IPS-15b (cell line): ENCODE measurements around the gene ZYX.

ENCODE experiments used
- H3K27me3 ChIP-seq: one replicate; pipeline ENCODE4 v1.6.1; 2013; ENCODE audit warnings: low read length; ENCODE audit not compliant: control insufficient read depth, insufficient read depth
- H3K36me3 ChIP-seq: one replicate; pipeline ENCODE4 v1.6.1; 2013; ENCODE audit warnings: low read length; ENCODE audit not compliant: control insufficient read depth, insufficient read depth
- H3K4me1 ChIP-seq: one replicate; pipeline ENCODE4 v1.6.1; 2013; ENCODE audit warnings: mild to moderate bottlenecking, low read length; ENCODE audit not compliant: control insufficient read depth, insufficient read depth
- H3K4me3 ChIP-seq: one replicate; pipeline ENCODE4 v1.5.1; 2013; ENCODE audit warnings: low read depth, low read length
- H3K9ac ChIP-seq: one replicate; pipeline ENCODE4 v1.6.1; 2013; ENCODE audit warnings: low read depth, mild to moderate bottlenecking, low read length
- H3K9me3 ChIP-seq: one replicate; pipeline ENCODE4 v1.6.1; 2013; ENCODE audit warnings: mild to moderate bottlenecking, low read length; ENCODE audit not compliant: control insufficient read depth, insufficient read depth

Gene ZYX

DNA sequence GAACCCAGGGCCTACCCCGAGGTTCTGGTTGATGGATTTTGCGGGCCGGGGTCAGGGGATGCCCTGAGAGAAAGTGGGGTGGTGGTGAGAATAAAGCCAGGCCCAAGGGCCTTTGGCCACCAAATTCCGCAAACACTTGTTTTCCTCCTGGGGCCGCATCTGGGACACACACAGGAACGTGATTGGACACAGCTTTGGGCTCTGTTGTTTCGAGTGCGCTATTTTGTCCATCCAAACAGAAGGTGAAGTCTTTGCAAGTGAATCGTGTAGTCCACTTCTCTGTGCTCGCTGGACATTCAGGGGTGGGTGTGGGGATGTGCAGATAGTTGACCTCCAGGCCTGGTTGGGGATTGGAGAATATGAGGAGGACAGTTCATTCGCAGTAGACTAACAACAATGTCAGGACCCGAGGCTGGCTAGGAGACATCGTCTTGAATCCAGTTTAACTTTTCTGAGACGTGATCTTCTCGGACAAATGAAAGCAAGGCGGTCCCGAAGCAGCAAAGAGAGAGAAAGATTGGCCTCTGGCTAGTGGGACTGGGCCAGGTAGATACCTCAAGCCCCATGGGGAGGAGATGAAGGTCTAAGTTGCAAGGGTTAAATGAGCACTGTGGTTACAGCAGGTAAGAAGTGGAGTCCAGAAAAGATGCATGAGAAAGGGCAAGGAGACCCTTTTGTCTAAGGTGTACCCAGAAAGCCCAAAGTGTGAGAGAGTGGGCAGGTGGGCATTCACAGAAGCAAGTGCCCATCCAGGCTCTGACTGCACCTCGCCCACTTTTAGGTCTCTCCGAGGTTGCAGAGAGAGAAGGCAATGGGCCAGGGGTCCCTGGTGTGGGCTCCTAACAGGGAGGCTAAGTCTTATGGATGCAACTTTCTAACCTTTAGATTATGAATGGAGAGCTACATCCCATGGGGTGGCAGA, 17.9 kb upstream of the ZYX start:
- Histone ChIP-seq H3K36me3 (no peaks in the 10 kb centered on the region), H3K9me3 (no peaks in the 10 kb centered on the region), H3K4me3 (peak overlapping the region; percentile 72), H3K4me1 (peaks cover 7% of the 10 kb centered on the region), H3K27me3 (peaks cover 23% of the 10 kb centered on the region), H3K9ac (peak overlapping the region; percentile 24)

DNA sequence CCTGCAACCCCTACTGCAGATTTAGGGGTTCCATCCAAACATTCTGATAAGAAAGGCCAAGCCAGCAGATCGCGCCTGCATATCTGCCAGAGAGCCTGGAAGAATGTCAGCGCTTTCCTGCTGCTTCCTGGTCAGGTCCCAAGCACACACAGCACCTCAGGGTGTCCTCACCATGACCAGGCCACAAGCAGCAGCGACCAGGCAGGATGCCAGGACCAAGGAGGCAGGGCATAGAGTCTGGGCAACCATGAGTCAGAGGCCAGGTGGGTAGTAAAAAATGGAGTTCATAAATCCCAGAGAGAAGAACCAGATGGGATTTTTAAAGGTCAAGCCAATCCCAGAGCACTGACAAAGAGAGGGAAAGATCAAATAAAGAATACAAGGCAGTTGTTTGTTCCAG, 13.2 kb upstream of the ZYX start:
- no peaks in the 10 kb centered on the region for H3K36me3 ChIP-seq
- H3K4me3 ChIP-seq: no peak overlapping the region
- no peaks in the 10 kb centered on the region for H3K9me3 ChIP-seq
- H3K4me1 ChIP-seq: peaks cover 15% of the 10 kb centered on the region
- H3K9ac ChIP-seq: no peak overlapping the region
- H3K27me3 ChIP-seq: peaks cover 20% of the 10 kb centered on the region

DNA sequence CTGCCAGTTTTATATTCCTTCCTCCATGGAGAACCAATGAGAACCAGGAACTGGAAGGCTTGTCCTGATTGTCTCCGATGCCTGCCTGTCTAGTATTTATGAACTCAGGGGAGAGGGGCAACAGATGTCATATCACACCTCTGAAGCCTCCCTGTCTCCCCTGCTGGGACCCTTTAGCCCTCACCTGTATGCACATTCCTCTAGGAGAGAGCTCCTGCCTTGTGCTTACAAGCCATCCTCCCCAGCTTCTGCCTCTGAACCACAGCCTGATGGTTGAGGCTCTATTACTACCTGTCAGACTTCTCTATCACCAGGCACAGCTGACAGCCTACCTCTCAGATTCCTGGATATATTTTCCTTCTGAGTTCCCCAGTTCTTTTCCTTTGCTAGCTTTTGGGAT, 12.8 kb upstream of the ZYX start:
- Histone ChIP-seq H3K9me3 (no peaks in the 10 kb centered on the region), H3K9ac (no peak overlapping the region), H3K36me3 (no peaks in the 10 kb centered on the region), H3K4me1 (peaks cover 11% of the 10 kb centered on the region), H3K4me3 (no peak overlapping the region), H3K27me3 (peaks cover 16% of the 10 kb centered on the region)

DNA sequence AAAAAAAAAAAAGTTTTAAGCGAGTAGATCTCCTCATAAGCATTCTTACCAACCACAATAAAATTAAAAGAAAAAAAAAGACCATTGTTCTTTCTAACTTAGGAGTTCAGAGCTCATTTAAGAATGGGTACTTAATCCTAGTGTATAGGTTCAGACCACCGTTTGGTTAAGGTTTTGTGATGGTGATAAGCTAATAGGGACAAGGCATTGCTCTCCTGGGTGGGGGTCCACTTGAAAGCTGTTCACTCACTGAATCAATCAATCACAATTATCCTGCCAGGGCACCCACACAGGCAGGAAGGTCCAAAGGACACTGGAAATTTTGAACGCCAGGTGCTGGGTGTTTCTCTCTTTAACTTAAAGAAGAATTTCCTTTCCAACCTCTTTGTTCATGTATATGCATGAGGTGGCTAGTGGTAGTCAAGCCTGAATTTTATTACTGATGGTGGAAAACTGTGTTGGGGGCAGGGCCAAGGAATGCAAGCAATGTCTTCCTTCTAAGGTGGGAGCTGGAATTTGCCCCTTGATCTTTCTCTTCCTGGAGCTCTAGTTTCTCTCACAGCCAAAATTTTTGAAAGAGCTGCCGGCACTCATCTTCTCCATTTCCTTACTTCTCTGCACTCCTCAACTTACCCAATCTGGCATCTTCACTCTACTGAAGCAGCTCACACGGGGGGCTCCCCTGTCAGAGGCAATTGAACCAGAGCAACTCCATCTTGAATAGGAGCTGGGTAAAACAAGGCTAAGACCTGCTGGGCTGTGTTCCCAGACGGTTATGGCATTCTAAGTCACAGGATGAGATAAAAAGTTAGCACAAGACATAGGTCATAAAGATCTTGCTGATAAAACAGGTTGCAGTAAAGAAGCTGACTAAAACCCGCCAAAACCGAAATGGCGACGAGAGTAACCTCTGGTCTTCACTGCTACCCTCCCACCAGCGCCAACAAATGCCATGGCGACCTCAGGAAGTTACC, 11.2 kb upstream of the ZYX start:
- peaks cover 9% of the 10 kb centered on the region for H3K4me1 ChIP-seq
- no peaks in the 10 kb centered on the region for H3K9me3 ChIP-seq
- no peak overlapping the region for H3K9ac ChIP-seq
- peaks cover 3% of the 10 kb centered on the region for H3K27me3 ChIP-seq
- H3K36me3 ChIP-seq: no peaks in the 10 kb centered on the region
- H3K4me3 ChIP-seq: no peak overlapping the region

DNA sequence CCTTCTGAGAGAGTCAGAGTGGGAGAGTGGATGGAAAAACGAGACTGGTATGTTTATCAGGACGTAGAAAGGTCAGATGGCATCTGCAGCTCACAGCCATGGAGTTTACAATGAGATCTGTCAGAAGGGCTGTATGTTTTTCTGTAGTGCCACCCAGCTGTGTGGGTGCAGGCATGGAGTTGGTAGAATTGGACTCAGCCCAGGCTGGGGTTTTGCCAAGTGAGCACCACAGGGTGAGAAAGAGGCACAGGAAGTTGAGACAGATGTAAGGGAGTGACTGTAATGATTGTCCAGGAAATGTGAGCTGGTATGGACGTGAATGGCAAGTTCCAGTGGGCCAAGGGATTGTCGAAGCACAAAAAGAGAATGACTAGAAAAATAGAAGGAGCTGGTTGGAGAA, 9.1 kb upstream of the ZYX start:
- H3K4me1 ChIP-seq: peaks cover 9% of the 10 kb centered on the region
- no peaks in the 10 kb centered on the region for H3K27me3 ChIP-seq
- H3K9ac ChIP-seq: no peak overlapping the region
- H3K36me3 ChIP-seq: no peaks in the 10 kb centered on the region
- H3K9me3 ChIP-seq: no peaks in the 10 kb centered on the region
- no peak overlapping the region for H3K4me3 ChIP-seq

DNA sequence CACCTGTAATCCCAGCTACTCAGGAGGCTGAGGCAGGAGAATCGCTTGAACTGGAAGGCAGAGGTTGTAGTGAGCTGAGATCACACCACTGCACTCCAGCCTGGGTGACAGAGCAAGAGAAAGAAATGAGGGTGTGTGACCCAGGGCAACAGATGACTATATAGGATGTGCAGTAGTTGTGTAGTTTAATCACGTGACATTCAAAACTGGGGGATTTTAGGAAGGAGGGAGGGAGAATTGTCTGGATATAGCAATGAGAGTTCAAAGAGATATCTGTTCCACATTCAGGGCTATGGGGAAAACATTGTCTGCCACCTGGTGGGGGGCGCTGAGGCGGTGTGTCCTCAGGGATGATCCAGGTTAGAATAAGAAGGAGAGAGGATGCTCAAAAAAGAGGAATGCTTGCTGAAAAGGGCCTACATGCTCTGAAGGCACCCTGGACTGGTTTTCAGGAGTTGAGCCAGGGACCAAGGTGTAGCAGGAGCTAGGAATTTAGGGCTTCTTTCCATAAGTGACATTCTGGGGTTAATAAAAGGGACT, 7.8 kb upstream of the ZYX start:
- Histone ChIP-seq H3K27me3 (no peaks in the 10 kb centered on the region), H3K9ac (no peak overlapping the region), H3K4me3 (no peak overlapping the region), H3K36me3 (peaks cover 3% of the 10 kb centered on the region), H3K9me3 (no peaks in the 10 kb centered on the region), H3K4me1 (peaks cover 8% of the 10 kb centered on the region)

DNA sequence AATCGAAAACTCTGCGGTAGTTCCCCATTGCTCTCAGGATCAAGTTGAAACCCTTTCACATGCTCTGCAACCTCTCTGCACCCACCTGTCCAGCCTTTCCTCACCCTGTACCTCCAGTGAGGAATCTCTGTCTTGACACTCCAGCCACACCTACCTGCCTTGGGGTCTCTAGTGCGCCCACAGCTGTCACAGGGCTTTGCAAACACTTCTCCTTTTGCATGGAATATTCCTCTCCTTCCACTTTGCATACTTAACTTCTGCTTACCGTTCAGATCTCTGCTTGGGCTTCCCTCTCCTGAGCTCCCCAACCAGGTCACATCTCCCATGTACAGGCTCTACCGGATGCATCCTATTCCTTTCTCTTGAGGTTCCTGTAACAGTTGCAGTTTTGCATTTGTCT, 6.6 kb upstream of the ZYX start:
- Histone ChIP-seq H3K4me1 (peaks cover 9% of the 10 kb centered on the region), H3K4me3 (no peak overlapping the region), H3K27me3 (no peaks in the 10 kb centered on the region), H3K36me3 (peaks cover 3% of the 10 kb centered on the region), H3K9ac (no peak overlapping the region), H3K9me3 (no peaks in the 10 kb centered on the region)

DNA sequence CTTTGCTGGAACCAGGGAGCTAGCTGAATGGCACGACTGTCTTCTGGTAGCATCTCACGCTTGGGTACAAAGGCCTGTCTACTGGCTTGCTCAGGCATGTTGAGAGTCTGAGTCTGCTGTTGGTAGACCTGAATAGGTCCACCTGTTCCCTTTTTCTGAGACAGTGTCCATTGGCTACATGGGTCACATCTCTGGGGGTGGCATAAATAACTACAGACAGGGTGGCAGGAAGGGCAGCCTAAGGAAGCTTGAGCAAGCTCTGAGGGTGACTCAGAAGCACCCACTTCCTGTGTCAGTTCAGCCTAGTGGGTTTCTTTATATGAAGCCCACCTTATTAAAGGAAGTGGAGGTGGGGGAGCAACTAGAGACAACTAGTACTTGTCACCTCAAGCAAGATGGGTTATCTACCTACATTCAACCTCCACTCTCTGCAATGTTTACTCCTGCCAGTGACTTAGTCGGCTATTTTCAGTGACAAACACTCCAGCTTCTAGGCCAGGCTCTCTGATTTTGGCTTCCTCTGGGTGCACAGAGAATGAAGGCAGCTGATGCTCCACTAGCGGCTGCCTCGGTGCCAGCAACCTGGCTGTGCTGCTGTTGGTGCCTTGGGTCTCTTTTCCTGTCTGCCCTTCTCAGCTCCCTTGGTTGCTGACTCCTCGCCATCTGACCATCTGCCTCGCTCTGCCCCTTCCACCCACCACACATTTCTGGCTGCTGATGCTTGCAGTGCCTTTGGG, 5.7 kb upstream of the ZYX start:
- no peak overlapping the region for H3K9ac ChIP-seq
- H3K9me3 ChIP-seq: no peaks in the 10 kb centered on the region
- no peak overlapping the region for H3K4me3 ChIP-seq
- H3K27me3 ChIP-seq: no peaks in the 10 kb centered on the region
- H3K36me3 ChIP-seq: peaks cover 3% of the 10 kb centered on the region
- peaks cover 11% of the 10 kb centered on the region for H3K4me1 ChIP-seq

DNA sequence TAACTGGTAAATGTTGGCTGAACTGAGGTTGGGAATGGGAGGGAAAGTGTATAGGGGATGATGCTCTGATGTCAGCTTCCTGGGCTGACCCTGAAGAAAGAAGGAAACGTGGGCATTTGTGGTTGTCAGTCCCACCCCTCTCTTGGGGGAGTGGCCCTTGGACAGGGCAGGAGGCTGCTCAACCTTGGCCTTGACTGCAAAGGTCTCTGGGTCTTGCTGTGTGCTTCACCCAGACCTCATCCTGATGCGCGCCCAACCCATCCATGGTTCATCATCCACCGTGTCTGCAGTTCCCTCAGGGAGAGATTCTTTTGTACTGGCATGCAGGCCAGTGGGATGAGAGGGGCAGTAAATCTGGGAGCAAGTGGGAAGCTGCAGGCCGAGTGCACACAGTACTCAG, 4.7 kb upstream of the ZYX start:
- no peaks in the 10 kb centered on the region for H3K9me3 ChIP-seq

DNA sequence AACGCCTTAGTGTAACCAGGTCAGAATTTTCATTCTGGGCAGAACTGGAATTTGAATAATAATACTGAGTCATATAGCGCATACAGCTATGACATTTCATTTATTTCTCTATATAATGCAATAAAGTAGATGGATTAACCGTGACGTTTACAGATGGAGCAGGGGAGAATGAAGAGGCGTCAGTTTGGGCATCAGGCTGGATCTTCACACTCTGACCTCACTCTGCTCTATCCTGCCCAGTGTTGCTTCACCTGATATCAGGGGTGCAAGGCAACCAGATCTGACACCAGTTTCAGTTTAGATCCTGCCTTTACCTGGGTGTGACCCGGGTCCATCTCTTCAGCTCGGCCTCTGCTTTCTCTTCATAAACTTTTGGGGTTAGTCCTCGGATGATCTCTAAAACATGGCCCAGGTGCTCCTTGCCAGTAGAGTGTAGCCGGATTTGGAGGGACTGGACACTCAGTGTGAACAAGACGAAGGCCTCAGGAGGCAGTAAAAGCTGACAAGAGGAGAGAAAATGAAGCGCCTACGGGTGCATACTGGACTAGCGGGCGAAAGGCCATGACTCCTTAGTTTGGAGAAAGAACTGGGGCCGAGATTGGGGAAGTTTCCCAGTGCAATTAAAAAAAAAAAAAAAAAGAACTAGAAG, 1.4 kb upstream of the ZYX start:
- Histone ChIP-seq H3K27me3 (no peaks in the 10 kb centered on the region), H3K9me3 (no peaks in the 10 kb centered on the region), H3K4me1 (peaks cover 11% of the 10 kb centered on the region), H3K36me3 (peaks cover 13% of the 10 kb centered on the region), H3K4me3 (peak overlapping the region; percentile 84), H3K9ac (no peak overlapping the region)

More for the DNA sequence above, 4.7 kb upstream of the ZYX start:
- H3K4me3 ChIP-seq: no peak overlapping the region
- H3K36me3 ChIP-seq: peaks cover 3% of the 10 kb centered on the region
- no peak overlapping the region for H3K9ac ChIP-seq
- H3K27me3 ChIP-seq: no peaks in the 10 kb centered on the region
- peaks cover 11% of the 10 kb centered on the region for H3K4me1 ChIP-seq

DNA sequence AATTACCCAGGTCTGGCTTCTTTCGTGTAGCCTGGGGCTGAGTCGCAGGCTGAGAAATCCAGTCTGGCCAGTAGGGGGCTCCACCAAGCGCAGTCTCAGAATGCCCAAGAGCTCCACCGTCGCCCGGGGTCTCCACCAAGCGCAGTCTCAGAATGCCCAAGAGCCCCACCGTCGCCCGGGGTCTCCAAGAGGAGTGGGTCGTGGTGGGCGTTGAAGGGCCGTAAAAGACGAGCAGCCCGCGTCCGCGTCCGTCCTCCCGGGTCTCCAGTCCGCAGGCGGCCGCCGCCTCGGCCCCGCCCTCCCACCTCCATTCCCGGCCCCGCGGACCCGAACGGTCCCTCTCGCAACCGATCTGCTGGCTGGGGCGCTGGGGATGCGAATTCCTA, 892 bp upstream of the ZYX start:
- Histone ChIP-seq H3K4me3 (peak overlapping the region; percentile 84), H3K9ac (peak overlapping the region; percentile 95), H3K4me1 (peaks cover 11% of the 10 kb centered on the region), H3K36me3 (peaks cover 16% of the 10 kb centered on the region), H3K27me3 (no peaks in the 10 kb centered on the region), H3K9me3 (no peaks in the 10 kb centered on the region)
